Activated CD8-positive, alpha-beta memory T cell treated with anti-CD3 and anti-CD28 coated beads, Interleukin-2, amount 10 ng/mL, durations not matched to agents 7 days and 5 days (primary cell): Measurements from ENCODE around the gene KLHL29. TPM values are rescaled to one million over a fixed set of nuclear protein-coding genes. Genes with fewer than 3 reads are reported as not detected.

Source experiments
- ATAC-seq: fragments of 150-1000 bp; cut with Tn5 transposase; one replicate; pipeline ENCODE4 v1.10.0; 2021; ENCODE audit warnings: moderate library complexity
- CTCF ChIA-PET: fragments of 350-600 bp; sonication (Branson Sonifier 250); formaldehyde crosslinking; loops from one replicate; lab custom pipeline; 2021; ENCODE audit warnings: antibody characterized with exemption; lab: Charles Lee
- DNase-seq: peaks from one replicate; pipeline ENCODE4 v3.0.0-alpha.2; 2020
- H3K27ac Mint-ChIP-seq: one replicate; pipeline ENCODE4 v1.8.0; 2021; ENCODE audit warnings: mild to moderate bottlenecking, mixed read lengths
- H3K27me3 Mint-ChIP-seq: one replicate; pipeline ENCODE4 v1.8.0; 2021; ENCODE audit warnings: mixed read lengths
- H3K36me3 Mint-ChIP-seq: one replicate; pipeline ENCODE4 v1.8.0; 2021; ENCODE audit warnings: mild to moderate bottlenecking, mixed read lengths
- H3K4me1 Mint-ChIP-seq: one replicate; pipeline ENCODE4 v1.8.0; 2021; ENCODE audit warnings: mixed read lengths
- H3K4me3 Mint-ChIP-seq: one replicate; pipeline ENCODE4 v1.8.0; 2021; ENCODE audit warnings: mild to moderate bottlenecking, moderate library complexity, mixed read lengths
- H3K9me3 Mint-ChIP-seq: one replicate; pipeline ENCODE4 v1.8.0; 2022; ENCODE audit warnings: low read depth, mixed read lengths
- total RNA-seq, 2 experiments: library from RNA; stranded (reverse); gene quantifications; one replicate each; pipeline ENCODE4 v1.2.3, GENCODE V29; 2021

KLHL29 gene
- total RNA-seq, 2 experiments from 2014 or later: 0.09 to 0.12 TPM

DNA sequence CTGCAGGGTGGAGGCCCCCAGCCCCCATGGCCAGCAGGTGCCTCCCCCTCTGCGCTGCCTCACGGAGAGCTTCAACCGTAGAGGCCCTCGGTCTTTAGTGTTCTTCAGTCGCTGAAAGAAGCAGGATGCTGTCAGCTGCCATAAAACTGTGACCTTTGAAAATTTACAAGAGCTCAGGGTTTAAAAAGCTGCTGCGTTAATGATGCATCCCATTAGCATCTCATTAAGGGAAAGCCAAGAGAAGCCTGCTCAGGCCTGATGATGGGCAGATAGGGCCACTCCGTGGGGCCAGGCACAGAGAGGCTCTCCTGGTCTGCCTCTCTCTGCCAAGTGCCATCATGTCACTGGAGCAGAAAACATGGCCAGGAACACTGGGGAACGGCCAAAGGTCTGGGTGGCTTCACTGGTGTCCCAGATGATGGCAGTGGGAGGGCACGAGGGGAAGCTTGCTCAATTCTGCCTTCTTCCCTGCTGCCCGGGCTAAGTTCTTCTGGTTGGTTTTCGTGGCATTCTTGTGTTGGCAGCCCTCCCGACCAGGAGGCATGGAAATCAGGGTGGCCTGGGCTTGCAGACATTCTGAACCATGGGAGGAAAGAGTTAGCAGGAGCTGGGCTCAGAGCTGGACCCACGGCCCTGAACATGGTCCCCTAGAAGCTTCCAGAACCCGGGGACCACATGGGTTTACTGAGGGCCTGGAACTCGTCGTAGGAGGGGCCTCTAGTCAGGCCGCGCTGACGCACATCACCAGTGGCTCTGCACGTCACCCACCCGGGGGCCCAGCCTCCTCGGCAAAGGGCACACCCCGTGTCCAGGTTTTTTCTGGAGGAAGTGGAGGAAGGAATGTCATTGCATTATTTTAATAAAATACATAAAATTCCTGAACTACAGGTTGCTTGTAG is 250.7 kb downstream of the KLHL29 start:
- CTCF ChIA-PET: interaction anchor here (0.8 to 0.9 kb wide), 2 partner anchors 9 to 11 kb away, joined by 3 read pairs; no protein-coding TSS in a partner anchor
- Mint-ChIP-seq H3K36me3 (no peaks in the 10 kb centered on the region), H3K9me3 (no peaks in the 10 kb centered on the region), H3K4me3 (no peak overlapping the region), H3K27ac (no peak overlapping the region), H3K4me1 (no peaks in the 10 kb centered on the region), H3K27me3 (no peaks in the 10 kb centered on the region)
- ATAC-seq: no peak
- no peak for DNase-seq

DNA sequence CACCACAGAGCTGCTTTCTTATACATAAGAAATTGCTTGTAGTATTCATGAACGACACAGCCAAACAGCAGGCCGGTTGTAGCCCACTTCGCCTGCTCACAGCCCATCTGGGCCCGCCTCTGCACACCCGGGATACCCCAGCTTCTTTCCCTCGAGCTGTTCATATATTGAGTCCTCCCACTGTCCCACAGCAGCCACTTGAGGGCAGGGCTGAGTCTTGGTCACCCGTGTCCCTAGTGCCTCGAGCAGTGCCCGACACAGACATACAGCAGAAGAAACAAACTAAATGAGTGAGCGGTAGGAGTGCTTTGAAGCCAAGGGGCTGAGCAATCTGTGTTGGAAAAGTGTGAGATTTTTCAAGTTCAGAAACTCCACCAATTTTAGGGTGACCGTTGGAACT is 251.4 kb downstream of the KLHL29 start:
- H3K27ac Mint-ChIP-seq: no peak overlapping the region
- no peak for ATAC-seq
- H3K4me3 Mint-ChIP-seq: no peak overlapping the region
- no peaks in the 10 kb centered on the region for H3K27me3 Mint-ChIP-seq
- H3K9me3 Mint-ChIP-seq: no peaks in the 10 kb centered on the region
- H3K36me3 Mint-ChIP-seq: no peaks in the 10 kb centered on the region
- CTCF ChIA-PET: interaction anchor here (0.8 to 0.9 kb wide), 2 partner anchors 10 to 12 kb away, joined by 3 read pairs; no protein-coding TSS in a partner anchor
- no peak for DNase-seq
- no peaks in the 10 kb centered on the region for H3K4me1 Mint-ChIP-seq

DNA sequence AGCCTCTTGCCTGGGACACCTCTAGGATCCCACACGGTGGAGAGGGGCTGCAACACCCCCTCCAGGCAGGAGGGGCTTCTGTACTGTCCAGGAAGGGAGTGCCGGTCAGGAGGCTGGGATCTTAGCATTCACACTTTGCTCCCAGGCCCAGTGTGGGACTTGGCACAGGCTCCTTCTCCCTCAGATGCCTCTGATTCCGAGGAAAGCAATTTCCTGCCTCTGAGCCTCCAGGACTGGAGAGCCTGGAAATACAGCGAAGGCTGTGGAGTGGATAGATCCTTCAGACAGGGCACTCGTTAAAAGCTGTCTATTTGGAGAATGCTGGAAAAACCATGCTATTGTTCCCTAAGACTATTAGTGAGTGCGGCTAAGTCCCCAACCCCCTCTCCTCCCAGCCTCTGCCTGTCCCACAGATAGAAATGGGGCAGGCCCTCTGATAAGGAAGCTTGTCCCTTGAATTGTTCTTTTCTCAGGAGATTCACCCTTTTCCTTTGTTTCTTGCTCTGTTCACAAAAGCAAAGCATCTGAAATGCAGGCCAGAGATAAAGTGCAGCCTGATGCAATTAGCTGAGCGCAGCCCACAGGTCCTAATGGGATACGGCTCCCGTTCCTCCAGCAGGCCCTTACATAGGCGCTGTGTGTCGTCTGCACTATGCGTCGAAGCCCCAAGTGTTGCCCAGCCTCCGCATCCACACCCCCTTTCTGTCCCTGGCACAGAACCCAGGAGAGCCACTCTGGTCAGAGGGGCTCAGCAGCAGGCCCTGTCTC is 252.2 kb downstream of the KLHL29 start:
- no peaks in the 10 kb centered on the region for H3K27me3 Mint-ChIP-seq
- no peaks in the 10 kb centered on the region for H3K36me3 Mint-ChIP-seq
- H3K9me3 Mint-ChIP-seq: no peaks in the 10 kb centered on the region
- no peak overlapping the region for H3K4me3 Mint-ChIP-seq
- CTCF ChIA-PET: interaction anchor here (0.8 kb wide), 1 partner anchor 13 kb away, joined by 3 read pairs; no protein-coding TSS in a partner anchor
- H3K4me1 Mint-ChIP-seq: no peaks in the 10 kb centered on the region
- DNase-seq (no peak), ATAC-seq (no peak)
- no peak overlapping the region for H3K27ac Mint-ChIP-seq

DNA sequence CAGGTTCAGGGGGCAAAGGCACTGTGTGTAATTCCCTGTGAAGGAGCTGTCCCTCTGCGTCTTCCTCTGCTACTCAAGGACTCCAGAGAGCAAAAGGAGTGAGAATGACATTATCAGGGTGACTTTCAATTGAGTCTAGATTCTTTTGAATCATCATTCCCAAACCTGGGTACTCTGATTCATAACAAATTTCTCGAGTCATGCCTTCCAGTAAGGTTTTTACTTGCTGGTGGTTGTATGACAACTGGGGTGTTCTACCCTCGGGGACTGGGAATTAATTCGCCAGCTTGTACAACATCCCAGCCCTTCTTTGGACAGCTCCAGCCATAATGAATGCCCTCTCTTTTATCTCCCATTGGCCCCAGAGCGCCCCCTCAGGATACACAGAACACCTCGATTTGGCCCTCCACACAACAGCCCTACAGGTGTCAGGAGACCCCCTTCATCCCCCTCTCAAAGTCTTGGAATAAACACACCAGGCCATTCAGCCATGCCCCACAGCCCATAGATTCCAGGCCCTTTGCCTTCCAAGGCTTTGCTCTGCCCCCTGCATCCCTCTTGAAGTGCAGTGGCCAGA is 254.5 kb downstream of the KLHL29 start:
- Mint-ChIP-seq H3K4me1 (no peaks in the 10 kb centered on the region), H3K4me3 (no peak overlapping the region), H3K9me3 (no peaks in the 10 kb centered on the region), H3K36me3 (no peaks in the 10 kb centered on the region), H3K27ac (no peak overlapping the region), H3K27me3 (no peaks in the 10 kb centered on the region)
- CTCF ChIA-PET: no interaction called here
- DNase-seq (no peak), ATAC-seq (no peak)

DNA sequence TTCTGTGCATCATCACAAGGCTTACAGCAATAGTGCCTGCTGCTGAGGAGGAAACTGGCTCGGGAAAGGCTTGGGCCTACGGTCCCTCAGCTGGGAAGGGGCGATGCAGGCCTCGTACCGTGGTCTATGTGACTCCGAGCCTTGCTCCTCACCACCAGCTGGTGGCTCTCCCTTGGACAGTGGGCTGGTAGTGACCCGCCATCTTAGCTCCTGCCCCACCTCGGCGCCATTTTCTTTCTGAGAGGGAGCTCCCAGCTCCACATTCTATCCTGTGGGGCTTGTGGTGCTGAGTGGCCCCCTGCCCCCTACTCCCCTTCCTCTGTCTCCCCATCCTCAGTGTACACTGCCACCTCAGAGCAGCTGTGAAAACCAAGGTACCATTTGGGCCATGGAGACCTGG is 255.7 kb downstream of the KLHL29 start:
- H3K9me3 Mint-ChIP-seq: no peaks in the 10 kb centered on the region
- ATAC-seq (no peak), DNase-seq (no peak)
- H3K27ac Mint-ChIP-seq: no peak overlapping the region
- no peak overlapping the region for H3K4me3 Mint-ChIP-seq
- CTCF ChIA-PET: no interaction called here
- H3K36me3 Mint-ChIP-seq: no peaks in the 10 kb centered on the region
- no peaks in the 10 kb centered on the region for H3K4me1 Mint-ChIP-seq
- H3K27me3 Mint-ChIP-seq: no peaks in the 10 kb centered on the region

DNA sequence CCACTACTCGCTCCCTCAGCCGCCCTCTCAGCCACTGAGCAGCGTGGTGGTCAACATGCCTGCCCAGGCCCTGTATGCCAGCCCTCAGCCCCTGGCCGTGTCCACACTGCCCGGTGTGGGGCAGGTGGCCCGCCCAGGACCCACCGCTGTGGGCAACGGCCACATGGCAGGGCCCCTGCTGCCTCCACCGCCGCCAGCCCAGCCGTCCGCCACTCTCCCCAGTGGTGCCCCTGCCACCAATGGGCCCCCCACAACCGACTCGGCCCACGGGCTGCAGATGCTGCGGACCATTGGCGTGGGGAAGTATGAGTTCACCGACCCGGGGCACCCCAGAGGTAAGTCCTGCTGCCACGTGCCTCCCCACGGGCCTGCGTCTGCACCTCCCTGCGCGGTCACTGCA is 257.5 kb downstream of the KLHL29 start:
- H3K4me1 Mint-ChIP-seq: no peaks in the 10 kb centered on the region
- DNase-seq (no peak), ATAC-seq (no peak)
- no peak overlapping the region for H3K4me3 Mint-ChIP-seq
- no peak overlapping the region for H3K27ac Mint-ChIP-seq
- no peaks in the 10 kb centered on the region for H3K36me3 Mint-ChIP-seq
- no peaks in the 10 kb centered on the region for H3K9me3 Mint-ChIP-seq
- no peaks in the 10 kb centered on the region for H3K27me3 Mint-ChIP-seq
- CTCF ChIA-PET: no interaction called here

DNA sequence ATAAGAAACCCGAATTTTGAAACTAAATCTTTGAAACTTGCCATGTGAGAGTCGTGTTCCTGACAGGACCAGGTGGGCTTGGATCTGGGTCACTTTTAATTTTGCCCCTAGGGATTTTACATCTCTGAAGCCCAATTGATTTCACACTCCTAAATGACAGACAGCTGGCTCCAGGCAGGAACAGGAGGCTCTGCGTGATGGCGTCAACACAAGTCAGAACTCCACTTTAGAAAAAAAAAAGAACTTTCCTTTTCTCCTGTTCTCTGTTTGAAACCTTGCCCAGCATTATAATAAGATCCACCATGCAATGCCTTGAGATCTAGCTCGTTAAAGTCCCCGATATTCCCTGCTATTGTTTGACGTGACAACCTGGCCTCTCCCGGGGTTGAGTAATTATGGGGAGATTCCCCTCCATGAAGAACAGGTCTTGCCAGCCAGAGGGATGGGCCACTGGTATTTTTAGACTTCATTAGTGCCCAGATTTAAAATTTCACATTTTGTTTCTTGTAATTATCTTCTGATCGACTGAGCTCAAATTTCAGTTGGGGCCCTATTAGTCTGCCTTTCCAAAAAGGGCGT is 260.3 kb downstream of the KLHL29 start:
- Mint-ChIP-seq H3K27me3 (no peaks in the 10 kb centered on the region), H3K36me3 (no peaks in the 10 kb centered on the region), H3K4me3 (no peak overlapping the region), H3K27ac (no peak overlapping the region), H3K9me3 (no peaks in the 10 kb centered on the region), H3K4me1 (no peaks in the 10 kb centered on the region)
- CTCF ChIA-PET: no interaction called here
- ATAC-seq (no peak), DNase-seq (no peak)

DNA sequence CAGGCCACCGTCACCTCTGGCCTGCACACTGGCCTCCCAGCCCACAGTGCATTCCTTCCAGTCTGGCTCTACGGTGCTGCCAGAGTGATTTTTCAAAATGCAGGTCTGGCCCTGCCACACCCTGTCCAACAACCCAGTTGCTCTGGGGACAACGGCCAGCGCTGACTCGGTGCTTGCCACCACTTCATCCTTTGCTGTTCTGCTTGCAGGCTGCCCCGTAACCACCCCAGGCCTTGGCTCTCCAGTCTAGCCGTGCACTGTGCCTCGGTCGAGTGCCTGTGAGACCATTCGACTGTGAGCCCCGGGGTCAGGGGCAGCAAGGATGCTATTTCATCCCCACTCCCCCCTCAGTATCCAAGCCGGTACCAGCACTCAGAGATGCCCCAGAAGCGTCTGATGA is 262.6 kb downstream of the KLHL29 start:
- DNase-seq (no peak), ATAC-seq (no peak)
- H3K4me3 Mint-ChIP-seq: no peak overlapping the region
- no peaks in the 10 kb centered on the region for H3K9me3 Mint-ChIP-seq
- no peak overlapping the region for H3K27ac Mint-ChIP-seq
- no peaks in the 10 kb centered on the region for H3K27me3 Mint-ChIP-seq
- H3K4me1 Mint-ChIP-seq: no peaks in the 10 kb centered on the region
- CTCF ChIA-PET: no interaction called here
- H3K36me3 Mint-ChIP-seq: no peaks in the 10 kb centered on the region

DNA sequence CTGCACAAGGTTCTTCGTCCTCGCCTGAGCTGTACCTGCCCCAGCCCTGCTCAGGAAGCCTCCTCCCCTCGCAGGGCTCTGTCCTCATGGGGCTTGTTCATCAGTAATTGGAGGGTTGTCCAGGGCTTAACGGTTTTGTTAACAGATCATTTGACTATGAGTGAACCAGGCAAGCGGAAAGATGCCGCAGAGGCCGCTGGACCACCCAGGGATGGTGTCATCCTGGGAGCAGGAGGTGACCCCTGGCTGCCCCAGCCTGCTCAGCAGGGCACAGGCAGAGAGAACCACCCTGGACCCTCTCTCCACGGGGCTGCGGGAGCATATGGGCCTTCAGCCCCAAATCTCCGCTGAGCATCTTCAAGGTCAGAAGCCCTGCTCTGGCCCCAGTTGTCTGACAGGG is 264.3 kb downstream of the KLHL29 start:
- Mint-ChIP-seq H3K4me1 (no peaks in the 10 kb centered on the region), H3K4me3 (no peak overlapping the region), H3K36me3 (no peaks in the 10 kb centered on the region), H3K27ac (no peak overlapping the region), H3K27me3 (no peaks in the 10 kb centered on the region), H3K9me3 (no peaks in the 10 kb centered on the region)
- CTCF ChIA-PET: no interaction called here
- ATAC-seq: no peak
- DNase-seq: no peak

DNA sequence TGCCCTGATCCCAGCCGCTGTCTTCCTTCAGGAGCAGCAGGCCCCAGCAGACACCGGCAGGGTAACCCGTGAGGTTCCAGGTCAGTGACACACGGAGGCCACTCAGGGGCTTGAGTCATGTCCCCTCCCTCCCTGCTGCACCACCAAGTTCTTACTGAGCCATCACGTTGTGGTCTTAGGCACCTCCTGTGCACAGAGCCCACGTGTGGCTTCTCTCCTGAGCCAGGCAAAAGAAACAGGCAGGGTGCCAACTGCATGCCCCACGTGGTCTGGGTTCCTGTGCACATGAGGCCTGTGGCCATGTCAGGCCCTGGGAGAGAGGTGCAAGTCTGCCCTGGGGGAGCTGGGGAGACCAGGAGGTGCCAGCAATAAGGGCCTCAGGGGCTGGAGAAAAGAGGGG is 264.8 kb downstream of the KLHL29 start:
- Mint-ChIP-seq H3K27me3 (no peaks in the 10 kb centered on the region), H3K4me3 (no peak overlapping the region), H3K9me3 (no peaks in the 10 kb centered on the region), H3K27ac (no peak overlapping the region), H3K36me3 (no peaks in the 10 kb centered on the region), H3K4me1 (no peaks in the 10 kb centered on the region)
- DNase-seq (no peak), ATAC-seq (no peak)
- CTCF ChIA-PET: no interaction called here

DNA sequence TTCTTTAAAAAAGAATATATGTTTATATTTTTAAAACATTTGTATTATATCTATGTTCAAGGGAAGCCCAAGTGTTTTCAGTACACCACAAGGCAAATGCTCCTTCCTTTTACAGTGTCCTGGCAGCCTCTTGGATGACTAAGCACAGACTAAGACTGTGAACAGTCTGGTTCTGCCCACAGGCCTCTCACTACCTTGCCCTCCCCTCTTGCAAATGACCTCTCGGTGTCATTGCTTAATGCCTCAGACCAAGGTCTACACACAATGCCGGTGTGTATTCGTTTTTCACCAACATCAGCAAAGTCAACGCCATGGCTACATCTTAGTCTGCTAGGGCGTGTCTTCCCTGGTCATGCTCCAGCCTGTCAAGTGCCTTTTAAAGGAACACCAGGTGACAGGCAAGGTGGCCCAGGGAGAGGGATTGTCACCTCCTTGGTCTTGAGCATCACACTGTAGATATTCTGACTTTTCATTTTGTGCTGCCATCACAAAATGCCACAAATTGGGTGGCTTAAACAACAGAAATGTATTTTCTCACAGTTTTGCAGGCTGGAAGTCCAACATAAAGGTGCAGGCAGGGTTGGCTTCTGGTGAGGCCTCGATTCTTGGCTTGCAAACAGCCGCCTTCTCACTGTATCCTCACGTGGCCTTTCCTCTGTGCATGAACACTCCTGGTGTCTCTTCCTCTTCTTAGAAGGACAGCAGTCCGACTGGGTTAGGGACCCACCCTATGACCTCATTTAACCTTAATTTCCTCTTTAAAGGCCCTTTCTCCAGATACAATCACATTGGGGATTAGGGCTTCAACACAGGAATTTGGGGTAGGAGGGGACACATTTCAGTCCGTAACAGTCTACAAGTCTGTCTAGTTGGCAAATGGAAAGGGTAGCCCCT is 266.5 kb downstream of the KLHL29 start:
- H3K36me3 Mint-ChIP-seq: no peaks in the 10 kb centered on the region
- H3K4me1 Mint-ChIP-seq: no peaks in the 10 kb centered on the region
- H3K9me3 Mint-ChIP-seq: no peaks in the 10 kb centered on the region
- CTCF ChIA-PET: no interaction called here
- no peak overlapping the region for H3K27ac Mint-ChIP-seq
- no peak for DNase-seq
- ATAC-seq: no peak
- H3K27me3 Mint-ChIP-seq: no peaks in the 10 kb centered on the region
- H3K4me3 Mint-ChIP-seq: no peak overlapping the region

DNA sequence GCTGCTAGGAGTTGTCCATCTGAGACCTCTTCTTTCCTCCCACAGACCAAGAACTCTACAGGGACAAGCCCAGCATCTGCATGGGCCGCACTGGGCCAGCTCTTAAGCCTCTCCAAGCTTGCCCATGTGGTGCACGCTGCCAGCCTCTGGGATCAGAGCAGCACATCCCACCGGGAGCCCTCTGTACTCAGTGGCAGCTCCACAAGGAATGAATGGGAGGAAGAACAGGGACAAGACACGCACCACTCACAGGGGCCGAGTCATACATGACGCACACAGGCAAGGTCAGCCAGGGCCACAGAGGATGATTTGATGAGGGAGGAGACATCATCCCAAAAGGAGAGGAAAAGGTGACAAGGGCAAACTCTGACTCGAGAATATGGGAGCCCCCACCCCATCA is 268.3 kb downstream of the KLHL29 start:
- H3K4me1 Mint-ChIP-seq: peaks cover under 1% of the 10 kb centered on the region
- ATAC-seq (no peak), DNase-seq (no peak)
- H3K4me3 Mint-ChIP-seq: no peak overlapping the region
- no peaks in the 10 kb centered on the region for H3K9me3 Mint-ChIP-seq
- CTCF ChIA-PET: no interaction called here
- no peaks in the 10 kb centered on the region for H3K36me3 Mint-ChIP-seq
- H3K27ac Mint-ChIP-seq: no peak overlapping the region
- H3K27me3 Mint-ChIP-seq: no peaks in the 10 kb centered on the region
